ENCODE data around the gene CFAP251. TPM values are rescaled to one million over a fixed set of nuclear protein-coding genes. Genes with fewer than 3 reads are reported as not detected.
A peak's percentile ranks its signal among the peaks of the same experiment; 100 is the strongest.

Gene CFAP251
- total RNA-seq, 1 donor from 2014 or later = 1.3 TPM

DNA sequence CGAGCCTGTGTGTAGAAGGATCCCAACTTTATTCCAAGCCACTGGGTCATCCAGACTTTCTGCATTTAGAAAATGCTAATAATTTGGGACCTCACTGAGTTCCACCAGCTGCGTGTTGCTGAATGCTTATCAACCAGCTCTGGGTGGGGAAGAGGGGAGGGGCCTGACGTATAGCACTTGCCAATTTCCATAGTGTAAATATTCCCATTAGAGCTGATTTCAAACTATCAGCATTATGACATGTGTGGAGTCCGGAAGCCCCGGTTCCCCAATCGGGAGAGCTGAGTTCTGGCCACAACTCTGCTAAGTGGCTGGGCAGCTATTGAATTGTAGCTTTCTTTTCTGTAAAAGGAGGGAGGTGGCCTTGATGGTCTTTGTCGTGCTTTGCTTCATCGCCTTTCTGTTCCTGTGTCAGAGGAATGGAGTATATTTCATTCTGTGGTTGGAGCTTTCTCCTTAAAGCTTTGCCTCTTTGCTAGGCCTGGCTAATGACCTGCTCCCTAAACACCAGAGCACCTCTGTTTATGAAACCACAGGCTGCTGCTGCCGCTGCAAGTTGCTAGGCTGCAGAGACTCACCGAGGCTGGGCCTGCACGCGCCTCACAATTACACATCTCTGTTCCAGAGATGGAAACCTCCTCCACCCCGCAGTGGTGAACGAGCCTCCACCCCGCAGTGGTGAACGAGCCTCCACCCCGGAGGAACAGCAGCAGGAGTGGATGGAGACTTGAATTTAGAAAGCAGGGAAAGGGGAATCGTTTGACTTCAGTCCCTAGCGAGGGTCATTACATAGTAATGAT is 95.6 kb downstream of the CFAP251 start:
- intact Hi-C loops (cut with DNase I) = no loop called here
- ATAC-seq = no peak
- DNase-seq (ENCODE audit: missing footprints) = no peak

DNA sequence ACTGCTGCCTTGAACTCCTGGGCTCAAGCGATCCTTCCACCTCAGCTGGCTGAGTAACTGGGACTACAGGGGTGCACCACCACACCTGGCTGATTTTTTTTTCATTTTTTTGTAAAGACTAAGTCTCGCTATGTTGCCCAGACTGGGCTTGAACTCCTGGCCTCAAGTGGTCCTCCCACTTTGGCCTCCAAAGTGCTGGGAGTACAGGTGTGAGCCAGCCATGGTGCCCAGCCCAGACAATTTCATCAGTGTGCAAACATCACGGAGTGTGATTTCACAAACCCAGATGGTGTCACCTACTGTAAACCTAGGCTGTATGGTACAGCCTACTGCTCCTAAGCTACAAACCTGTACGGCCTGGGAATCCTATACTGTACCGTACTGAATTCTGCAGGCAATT is 96.4 kb downstream of the CFAP251 start:
- DNase-seq (ENCODE audit: missing footprints) (no peak), ATAC-seq (no peak)
- intact Hi-C loops (cut with DNase I) = no loop called here

DNA sequence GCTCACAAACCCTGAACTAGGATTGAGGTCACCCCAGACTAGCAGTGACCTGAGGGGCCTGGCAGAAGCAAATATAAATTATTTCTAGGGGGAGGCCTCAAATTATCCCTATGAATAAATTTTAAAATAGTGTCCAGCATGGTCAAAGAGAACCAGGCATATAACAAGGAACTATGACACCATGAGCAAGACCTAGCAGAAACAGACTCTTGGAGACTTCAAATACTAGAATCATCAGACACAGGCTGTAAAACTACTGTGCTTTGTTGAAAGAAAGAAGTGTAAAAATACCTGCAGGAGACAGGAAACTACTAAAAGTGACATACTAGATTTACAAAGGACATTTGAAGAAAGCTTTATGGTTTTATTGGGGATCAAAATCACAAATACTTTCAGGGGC is 100.1 kb downstream of the CFAP251 start:
- intact Hi-C loops (cut with DNase I) = no loop called here
- DNase-seq (ENCODE audit: missing footprints) (no peak), ATAC-seq (no peak)

DNA sequence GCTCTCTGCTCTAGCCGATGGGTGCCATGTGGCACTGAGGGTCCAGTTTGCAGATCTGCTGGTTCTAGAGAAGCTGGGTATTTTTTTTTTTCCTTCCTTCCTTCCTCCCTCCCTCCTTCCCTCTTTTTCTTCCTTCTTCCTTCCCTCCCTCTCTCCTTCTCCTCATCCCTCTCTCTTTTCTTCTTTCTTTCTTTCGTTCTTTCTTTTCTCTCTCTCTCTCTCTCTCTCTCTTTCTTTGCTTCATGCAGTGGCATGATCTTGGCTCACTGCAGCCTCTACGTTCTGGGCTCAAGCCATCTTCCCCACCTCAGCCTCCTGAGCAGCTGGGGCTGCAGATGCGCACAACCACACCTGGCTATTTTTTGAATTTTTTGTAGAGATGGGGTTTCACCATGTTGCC is 100.5 kb downstream of the CFAP251 start:
- DNase-seq (ENCODE audit: missing footprints) (no peak), ATAC-seq (no peak)
- intact Hi-C loops (cut with DNase I) = no loop called here

DNA sequence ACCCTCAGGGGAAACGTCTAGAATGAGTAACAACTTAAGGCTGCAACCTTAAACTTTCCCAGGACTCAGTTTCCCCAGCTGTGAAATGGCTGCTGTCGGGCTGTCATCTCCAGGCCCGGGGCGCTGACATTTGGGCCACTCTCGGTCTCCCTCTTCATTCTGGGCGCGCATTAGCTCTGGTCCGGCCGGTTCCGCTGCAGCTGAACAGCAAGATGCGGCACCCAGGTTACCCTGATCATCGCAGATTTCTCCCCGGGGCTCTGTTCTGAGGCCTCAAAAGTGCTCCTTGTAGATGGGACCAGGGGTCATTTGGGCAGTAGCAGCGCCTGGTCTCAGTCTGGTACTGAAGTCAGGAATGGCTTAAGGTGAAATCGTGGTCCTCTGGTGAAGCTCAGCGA is 102.4 kb downstream of the CFAP251 start:
- ATAC-seq (no peak), DNase-seq (ENCODE audit: missing footprints) (no peak)
- intact Hi-C loops (cut with DNase I) = loop anchor here (1.0 to 5.0 kb wide), 2 partner anchors 65 to 103 kb away; partner anchors contain the start of gene CFAP251

DNA sequence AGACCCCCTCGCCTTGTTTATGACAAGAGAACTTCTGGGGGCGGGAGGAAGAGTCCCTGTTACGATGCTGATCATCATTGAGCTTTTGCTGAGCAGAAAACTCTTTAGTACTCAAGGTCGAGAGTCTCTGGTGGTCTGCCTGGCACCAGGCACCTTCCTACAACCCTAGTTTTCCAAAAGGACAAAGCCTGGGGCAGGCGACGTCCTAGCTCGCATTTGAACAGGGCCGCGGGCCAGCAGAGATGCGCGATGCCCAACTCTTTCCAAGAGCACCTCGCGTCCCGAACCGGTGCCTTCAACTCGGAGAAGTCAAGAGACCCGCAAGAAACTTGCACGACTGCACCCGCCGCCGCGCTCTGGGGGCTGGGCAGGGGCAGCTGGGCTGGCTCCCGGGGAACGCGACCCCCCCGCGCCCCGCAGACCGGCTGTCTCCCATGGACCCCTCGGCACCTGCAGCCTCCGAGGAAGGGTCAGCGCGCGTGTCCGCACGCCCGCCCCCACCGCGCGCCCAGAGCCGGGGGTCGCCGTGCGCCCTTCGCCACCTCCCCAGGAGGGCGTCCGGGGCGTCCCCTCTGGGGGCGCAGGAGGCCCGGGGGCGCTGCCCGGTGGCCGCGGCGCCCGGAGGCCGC is 102.9 kb downstream of the CFAP251 start:
- no peak for DNase-seq (ENCODE audit: missing footprints)
- intact Hi-C loops (cut with DNase I) = loop anchor here (1.0 to 5.0 kb wide), 2 partner anchors 66 to 104 kb away; partner anchors contain the start of gene CFAP251
- peak; percentile 2 for ATAC-seq

DNA sequence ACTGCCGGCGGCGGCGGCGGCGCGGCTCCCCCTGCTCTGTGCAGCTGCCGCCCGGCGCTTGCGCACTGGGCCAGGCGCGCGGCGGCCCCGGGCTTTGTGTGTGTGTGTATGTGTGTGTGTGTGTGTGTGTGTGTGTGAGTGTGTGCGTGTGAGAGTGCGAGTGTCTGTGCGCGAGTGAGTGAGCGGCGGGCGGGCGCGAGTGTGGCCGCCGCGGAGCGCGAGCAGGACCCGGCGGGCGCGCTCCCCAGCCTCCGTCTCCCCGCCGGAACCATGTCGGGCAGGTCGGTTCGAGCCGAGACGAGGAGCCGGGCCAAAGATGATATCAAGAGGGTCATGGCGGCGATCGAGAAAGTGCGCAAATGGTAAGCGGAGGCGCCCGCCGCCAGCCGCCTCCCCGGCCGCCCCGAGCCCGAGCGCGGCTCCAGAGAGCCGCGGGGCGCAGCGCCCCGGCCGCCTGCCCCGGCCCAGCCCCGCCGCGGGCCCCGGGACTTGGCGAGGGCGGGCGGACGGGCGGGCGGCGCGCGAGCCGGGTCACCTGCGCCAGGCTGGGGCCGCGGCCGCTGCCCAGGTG is 103.5 kb downstream of the CFAP251 start, which contains the start of gene BCL7A:
Gene BCL7A (plus strand): TSS at position 63 of the 571 bp plus-strand sequence. CDS start 208 bp downstream, at position 271.
- ATAC-seq = peak; percentile 81
- DNase-seq (ENCODE audit: missing footprints) = peak; percentile 87
- intact Hi-C loops (cut with DNase I) = loop anchor here (1.0 to 5.0 kb wide), 2 partner anchors 67 to 105 kb away; partner anchors contain the start of gene CFAP251

DNA sequence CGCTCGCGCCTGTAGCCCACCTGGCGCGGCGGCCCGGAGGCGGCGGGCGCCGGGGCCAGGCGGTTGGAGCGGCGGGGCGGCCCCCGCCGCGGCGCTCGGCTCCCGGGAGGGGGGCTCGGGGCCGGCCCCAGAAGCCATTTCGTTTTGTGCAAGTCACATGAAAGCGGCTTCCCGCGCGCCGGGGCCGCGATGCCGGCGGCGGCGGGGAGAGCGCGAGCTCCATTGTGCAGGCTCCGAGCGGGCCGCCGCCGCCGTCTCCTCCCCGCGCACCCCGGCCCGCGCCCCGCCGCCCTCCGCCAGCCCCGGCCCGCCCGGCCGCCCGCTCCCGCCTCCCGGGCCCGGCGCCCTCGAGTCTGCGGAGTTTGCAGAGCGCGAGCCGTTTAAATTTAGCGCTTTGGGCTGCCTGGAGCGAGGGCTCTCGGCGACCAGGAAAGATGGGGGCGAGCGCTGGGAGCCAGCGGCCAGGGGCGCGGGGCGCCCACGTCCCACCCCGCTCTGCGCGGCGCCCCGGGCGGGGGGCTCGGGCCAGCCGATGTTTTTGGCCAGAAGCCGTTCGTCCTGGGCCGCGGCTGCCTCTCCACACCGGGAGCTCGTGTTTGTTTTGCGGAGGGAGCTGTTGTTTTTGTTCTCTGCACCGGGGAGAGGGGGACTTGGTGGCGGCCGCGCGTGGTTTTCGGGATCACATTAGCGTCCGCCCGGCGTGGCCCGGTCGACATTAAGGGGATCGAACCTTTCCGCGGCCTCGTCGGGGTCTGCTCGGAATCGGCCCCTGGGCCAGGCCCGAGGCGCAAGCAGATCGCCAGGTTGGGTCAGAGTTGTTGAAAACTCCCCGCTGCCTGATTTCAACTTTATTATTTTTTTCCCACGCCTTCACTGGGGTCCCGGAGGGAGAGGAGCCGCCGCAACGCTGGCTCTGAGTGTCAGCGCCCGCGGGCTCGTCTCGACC is 104.3 kb downstream of the CFAP251 start:
- ATAC-seq (peak; percentile 7), DNase-seq (ENCODE audit: missing footprints) (no peak)
- intact Hi-C loops (cut with DNase I) = loop anchor here (5.0 kb wide), 1 partner anchor 105 kb away; the partner anchor contains the start of gene CFAP251

DNA sequence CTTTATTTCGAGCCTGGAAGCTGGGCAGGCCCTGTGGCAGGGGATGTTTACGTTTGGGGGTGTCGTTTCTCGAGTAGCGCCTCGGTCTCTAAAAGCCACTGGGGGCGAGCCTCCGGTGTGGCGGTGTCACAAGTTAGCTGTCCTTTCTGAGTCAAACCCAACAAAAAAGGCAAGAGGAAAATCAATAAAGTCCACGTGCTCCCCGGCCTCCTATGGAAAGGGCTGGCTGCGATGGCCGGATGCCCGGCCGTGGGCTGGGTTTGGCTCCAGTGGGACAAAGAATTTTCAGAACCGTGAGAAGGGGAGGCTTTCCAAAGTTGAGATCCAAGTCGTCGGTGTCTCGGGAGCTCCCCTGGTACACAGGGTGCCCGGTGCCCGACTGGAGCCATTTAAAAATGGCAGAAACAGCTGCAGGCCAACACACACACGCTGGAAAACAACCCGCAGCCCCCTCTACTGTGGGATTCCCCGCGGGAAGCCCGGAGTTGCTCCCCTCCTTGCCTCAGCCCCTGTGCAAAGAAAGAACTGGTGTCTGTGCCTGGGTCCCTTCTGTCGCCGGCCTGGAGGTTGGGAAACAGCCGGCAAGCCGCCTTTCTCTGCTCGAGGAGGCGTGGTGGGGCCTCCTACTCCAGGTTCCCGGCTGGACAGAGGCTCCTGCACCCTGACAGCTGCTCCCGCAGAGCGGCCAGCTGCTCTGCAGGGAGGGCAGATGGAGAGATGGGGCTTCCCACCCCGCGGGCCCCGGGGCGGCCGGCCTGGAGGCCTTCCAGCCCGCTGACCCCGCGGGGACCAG is 105.1 kb downstream of the CFAP251 start:
- DNase-seq (ENCODE audit: missing footprints) (peak; percentile 76), ATAC-seq (peak; percentile 66)
- intact Hi-C loops (cut with DNase I) = loop anchor here (5.0 kb wide), 1 partner anchor 106 kb away; the partner anchor contains the start of gene CFAP251

DNA sequence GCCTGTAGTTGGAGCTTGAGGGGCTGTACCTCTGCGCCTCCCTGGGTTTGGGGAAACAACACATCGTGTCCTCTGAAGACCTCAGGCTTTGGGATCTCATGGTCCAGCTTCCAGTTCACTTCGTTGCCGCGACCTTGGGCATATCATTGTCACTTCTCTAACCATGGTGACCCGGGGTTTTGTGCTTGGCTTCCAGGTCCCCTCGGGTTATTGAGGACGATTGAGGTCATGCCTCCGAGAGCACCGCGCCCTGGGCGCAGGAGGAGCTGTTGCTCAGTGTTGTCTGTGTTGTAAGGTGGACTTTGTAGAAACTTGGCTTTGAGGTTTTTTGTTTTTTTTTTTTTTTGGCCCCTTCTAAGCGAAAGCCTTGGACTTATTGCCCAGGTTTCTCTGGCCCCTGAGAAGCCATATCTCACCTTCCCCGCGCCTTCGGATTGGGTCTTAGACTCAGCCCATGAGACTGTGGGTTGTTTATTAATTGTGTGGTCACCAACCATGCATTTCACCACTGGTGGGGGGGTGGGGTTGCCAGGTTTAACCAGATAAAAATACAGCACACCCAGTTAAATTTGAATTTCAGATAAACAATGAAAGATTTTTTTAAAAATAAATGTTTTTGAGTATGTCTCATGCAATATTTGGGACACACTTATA is 105.9 kb downstream of the CFAP251 start:
- ATAC-seq (peak; percentile 13), DNase-seq (ENCODE audit: missing footprints) (no peak)
- intact Hi-C loops (cut with DNase I) = loop anchor here (5.0 kb wide), 1 partner anchor 107 kb away; the partner anchor contains the start of gene CFAP251

DNA sequence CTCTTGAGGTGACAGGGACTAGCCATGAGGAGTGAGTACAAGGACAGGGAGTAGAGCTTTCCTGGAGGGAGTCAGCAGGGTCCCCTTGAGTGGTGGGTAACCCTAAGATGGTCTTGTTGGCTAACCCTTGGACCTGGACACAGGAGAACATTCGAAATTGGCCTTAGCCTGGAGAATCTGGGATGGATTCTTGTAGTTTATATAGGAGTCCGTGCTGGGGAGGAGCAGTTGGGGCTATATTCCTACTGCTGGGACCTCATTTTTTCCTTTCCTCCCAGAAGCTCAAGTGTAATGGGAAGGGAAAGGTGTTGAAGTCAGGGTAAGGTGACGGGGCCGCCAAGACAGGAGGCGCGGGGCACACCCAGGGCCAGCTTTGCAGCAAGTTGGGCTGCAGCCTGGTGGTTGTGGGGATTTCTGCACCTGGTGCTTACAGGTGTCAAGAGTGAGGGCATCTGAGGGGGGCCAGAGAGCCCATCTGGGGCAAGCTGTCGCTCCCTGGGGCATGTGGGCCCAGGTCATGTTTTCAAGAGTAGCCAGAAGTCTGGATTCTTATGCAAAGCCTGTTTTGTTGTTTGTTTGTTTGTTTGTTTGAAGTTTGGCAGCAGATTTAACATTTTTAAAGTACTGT is 108.4 kb downstream of the CFAP251 start:
- intact Hi-C loops (cut with DNase I) = no loop called here

DNA sequence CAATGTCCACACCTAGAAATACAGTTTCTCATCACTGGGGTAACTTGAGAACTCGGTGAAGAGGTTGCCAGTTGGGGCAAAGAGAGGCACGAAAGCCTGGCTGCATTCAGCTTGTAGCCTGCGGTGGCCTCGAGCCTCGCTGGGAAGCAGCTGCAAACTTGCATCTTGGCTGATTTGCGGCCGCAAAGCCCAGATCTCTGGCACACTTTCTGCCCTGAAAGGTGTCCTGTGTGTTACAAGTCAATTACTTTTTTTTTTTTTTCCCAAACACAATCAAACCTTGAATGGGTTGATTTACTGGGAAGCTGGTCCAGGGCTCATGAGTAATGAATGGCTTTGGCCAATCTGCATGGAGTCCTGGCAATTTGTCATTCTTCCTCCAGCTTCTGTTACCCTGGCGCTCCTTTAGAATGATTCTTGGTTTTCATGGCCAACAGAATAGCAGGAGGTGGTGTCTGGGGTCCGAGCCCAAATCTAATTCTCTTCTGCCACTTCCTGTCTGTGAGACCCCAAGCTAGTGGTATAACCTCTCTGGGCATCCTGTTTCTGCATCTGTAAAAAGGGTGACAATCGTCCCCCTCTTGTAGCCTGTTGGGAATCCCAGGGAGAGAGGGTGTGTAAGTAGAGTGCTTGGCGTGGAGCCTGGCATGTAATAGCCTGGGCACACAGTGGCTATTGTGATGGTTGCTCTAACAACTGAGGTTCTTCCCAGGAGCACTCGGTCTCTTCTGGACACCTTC is 109.9 kb downstream of the CFAP251 start:
- intact Hi-C loops (cut with DNase I) = no loop called here
- DNase-seq (ENCODE audit: missing footprints) (no peak), ATAC-seq (no peak)

More for the DNA sequence above, 108.4 kb downstream of the CFAP251 start:
- DNase-seq (ENCODE audit: missing footprints) = no peak
- no peak for ATAC-seq

DNA sequence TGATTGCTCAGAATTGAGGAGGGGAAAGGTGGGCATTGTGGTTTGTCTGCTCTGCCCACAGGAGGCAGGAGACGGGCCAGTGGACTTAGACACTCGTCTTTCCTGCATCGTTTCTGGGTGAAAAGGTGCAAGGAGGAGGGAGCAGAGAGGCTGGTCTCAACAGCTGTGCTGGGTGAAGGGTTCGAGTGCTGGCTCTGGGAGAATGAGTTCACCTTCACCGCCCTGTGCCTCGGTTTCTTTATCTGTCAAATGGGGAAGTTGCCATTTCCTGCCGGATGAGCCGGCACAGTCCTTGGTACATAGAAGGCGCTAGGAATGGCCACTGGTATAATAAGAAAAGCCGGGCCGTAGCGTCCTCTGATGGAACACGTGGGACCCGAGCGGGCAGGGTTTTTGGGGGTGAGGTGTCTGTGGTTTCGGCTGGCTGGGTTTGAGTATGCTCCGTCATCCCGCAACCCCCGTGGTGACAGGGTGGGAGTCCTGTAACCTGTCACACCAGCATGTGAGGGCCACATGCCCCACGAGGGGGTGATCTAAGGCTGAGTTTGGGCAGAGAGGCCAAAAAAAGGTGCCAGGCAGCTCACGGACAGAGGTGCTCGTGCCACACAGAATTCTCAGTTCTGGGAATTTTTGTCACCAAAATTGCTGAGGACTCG is 110.6 kb downstream of the CFAP251 start:
- no peak for DNase-seq (ENCODE audit: missing footprints)
- peak; percentile 21 for ATAC-seq
- intact Hi-C loops (cut with DNase I) = no loop called here

DNA sequence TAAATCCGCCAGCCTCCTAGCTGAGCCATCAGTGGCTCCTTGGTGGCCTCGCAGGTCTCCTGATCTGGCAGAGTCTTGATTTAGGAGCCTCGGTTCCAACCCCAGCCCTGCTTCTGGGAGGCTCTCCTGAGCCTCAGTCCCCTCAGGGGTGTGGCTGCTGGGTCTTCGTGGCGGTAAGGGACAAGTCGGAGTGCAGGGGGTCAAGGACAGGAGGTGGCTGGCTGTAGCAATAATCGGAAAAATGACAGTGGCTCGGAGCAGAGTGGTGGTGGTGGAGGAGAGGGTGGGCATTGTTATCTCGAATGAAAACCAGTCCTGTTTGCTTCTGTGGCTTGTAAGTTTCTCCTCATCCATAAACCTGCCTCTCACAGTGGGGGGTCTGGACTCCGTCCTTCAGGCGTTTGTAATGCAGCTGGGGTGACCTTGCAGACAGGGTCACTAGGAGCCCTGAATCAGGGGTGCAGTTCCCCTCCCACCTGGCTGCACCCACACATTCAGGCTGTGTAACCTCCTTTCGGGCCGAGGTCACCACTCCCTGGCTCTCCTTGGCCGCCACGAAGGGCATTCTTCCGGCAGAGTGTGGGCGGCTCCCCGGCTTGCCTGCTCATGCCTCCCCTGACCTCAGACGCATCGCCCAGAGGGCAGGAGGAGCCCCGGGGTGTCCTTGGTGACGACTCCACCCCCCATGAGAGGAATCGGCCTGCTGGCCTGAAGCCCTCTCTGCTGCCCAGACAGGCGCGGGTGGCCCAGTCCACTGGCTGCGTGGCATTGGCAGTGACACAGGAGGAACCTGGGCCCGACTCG is 111.4 kb downstream of the CFAP251 start:
- intact Hi-C loops (cut with DNase I) = no loop called here
- peak; percentile 66 for ATAC-seq
- DNase-seq (ENCODE audit: missing footprints) = no peak

Measured in Right ventricle myocardium inferior (tissue), 1 donor.